A673 (cell line): ENCODE measurements around the gene PRDM16.

Experiments
- CTCF ChIP-seq: fragments of 300-800, 200-600 bp; sonication (generic); conservative IDR thresholded peaks from 2 replicates; pipeline ENCODE4 v1.5.1; 2017; ENCODE audit warnings: low read depth, mild to moderate bottlenecking, antibody characterized with exemption, low read length, moderate library complexity, mixed read lengths
- EZH2 ChIP-seq: fragments of 200-600 bp; sonication (generic); IDR thresholded peaks from 2 replicates; pipeline ENCODE4 v1.6.1; 2017; ENCODE audit warnings: borderline replicate concordance, low read depth, mild to moderate bottlenecking, mixed read lengths, antibody characterized with exemption, low read length; ENCODE audit not compliant: poor library complexity, severe bottlenecking

GRCh38 chr1:3072391-3073185 is 3.6 kb downstream of the PRDM16 start:
- TF ChIP-seq CTCF (no peak), EZH2 (no peak)
